ENCODE data around the gene CDKN1B. TPM values are rescaled to one million over a fixed set of nuclear protein-coding genes. Genes with fewer than 3 reads are reported as not detected.

CDKN1B gene
- total RNA-seq, 1 experiment from 2014 or later = 33.1 TPM

DNA sequence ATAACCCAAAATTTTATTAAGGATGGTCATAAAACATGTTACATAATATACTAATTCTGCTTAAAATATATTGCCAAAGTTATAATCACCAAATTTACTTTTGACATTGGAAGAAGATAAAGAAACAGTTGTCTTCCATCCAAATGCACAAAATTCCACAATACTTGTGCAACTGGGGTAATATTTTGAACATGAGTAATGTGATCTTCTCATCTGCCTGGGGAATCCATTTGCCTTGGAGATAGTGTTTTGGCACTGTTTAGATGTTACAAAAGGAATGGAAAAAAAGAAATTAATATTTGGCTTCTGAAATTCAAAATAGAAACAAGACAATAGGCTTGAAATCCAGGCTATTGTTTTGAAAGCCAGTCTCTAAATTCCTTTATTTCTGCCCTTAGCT lies 30.2 kb upstream of the CDKN1B start:
- no peaks in the 10 kb centered on the region for H3K4me1 ChIP-seq (ENCODE audit: control insufficient read depth in 1 of 2, insufficient read depth in 2 of 2, low read length in 2 of 2)
- ChIA-PET POLR2A (no interaction called here), CTCF (no interaction called here), RAD21 (ENCODE audit: low non-redundant PET in 1 of 2, low total read pairs in 2 of 2, uncharacterized antibody in 2 of 2, unreplicated experiment in 2 of 2) (no interaction called here)
- DNase-seq (ENCODE audit: low read depth, low spot score) = no peak
- no peak overlapping the region for H2AFZ ChIP-seq (ENCODE audit: low read depth, low read length, poor library complexity, severe bottlenecking)
- H3K27me3 ChIP-seq (ENCODE audit: insufficient read depth, low read length) = no peaks in the 10 kb centered on the region
- TF ChIP-seq SIN3A (IDR thresholded peaks at IDR 0.05; ENCODE audit: low read depth) = no peak
- no peak for TF ChIP-seq CEBPB (IDR thresholded peaks at IDR 0.05; ENCODE audit: low read depth)
- TF ChIP-seq, protein P1, sequence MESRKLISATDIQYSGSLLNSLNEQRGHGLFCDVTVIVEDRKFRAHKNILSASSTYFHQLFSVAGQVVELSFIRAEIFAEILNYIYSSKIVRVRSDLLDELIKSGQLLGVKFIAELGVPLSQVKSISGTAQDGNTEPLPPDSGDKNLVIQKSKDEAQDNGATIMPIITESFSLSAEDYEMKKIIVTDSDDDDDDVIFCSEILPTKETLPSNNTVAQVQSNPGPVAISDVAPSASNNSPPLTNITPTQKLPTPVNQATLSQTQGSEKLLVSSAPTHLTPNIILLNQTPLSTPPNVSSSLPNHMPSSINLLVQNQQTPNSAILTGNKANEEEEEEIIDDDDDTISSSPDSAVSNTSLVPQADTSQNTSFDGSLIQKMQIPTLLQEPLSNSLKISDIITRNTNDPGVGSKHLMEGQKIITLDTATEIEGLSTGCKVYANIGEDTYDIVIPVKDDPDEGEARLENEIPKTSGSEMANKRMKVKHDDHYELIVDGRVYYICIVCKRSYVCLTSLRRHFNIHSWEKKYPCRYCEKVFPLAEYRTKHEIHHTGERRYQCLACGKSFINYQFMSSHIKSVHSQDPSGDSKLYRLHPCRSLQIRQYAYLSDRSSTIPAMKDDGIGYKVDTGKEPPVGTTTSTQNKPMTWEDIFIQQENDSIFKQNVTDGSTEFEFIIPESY (IDR thresholded peaks at IDR 0.05; ENCODE audit: extremely low read depth, insufficient replicate concordance, low read length) = no peak
- no peak for TF ChIP-seq ZNF274 (IDR thresholded peaks at IDR 0.05; ENCODE audit: low read depth, low read length)
- TF ChIP-seq, protein P2, sequence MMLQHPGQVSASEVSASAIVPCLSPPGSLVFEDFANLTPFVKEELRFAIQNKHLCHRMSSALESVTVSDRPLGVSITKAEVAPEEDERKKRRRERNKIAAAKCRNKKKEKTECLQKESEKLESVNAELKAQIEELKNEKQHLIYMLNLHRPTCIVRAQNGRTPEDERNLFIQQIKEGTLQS (IDR thresholded peaks at IDR 0.05) = no peak
- no peak for TF ChIP-seq TCF7L2 (IDR thresholded peaks at IDR 0.05; ENCODE audit: borderline replicate concordance, extremely low read depth, insufficient read depth, insufficient read length)
- no TSS peak for BruUV-seq (replicated peaks)
- no peaks in the 10 kb centered on the region for H3K9me3 ChIP-seq (ENCODE audit: control insufficient read depth in 1 of 2, insufficient read depth in 1 of 2, low read depth in 1 of 2, low read length in 2 of 2)
- H3K9me2 ChIP-seq (ENCODE audit: insufficient read depth) = no peaks in the 10 kb centered on the region
- intact Hi-C loops (cut with micrococcal nuclease) = no loop called here
- no peaks in the 10 kb centered on the region for H3K36me3 ChIP-seq (ENCODE audit: control insufficient read depth in 1 of 2, insufficient read depth in 2 of 2, low read length in 2 of 2)
- no peak overlapping the region for H3K4me3 ChIP-seq (replicated peaks in 1 of 2; ENCODE audit: low read depth in 1 of 2, low read length in 2 of 2)
- ATAC-seq = no peak
- H3K9ac ChIP-seq (ENCODE audit: low read length) = no peak overlapping the region
- no peaks in the 10 kb centered on the region for H3K79me2 ChIP-seq (ENCODE audit: insufficient read depth, low read length)
- H3K4me2 ChIP-seq (ENCODE audit: low read length) = no peak overlapping the region
- H4K20me1 ChIP-seq (ENCODE audit: insufficient read depth) = no peaks in the 10 kb centered on the region
- no peak overlapping the region for H3K27ac ChIP-seq (ENCODE audit: low read depth, low read length)

GRCh38 chr12:12689647-12690300 lies 27.4 kb upstream of the CDKN1B start:
- CTCF ChIA-PET = no interaction called here

More at GRCh38 chr12:12689647-12690300, 27.4 kb upstream of the CDKN1B start:
- Histone ChIP-seq H4K20me1 (ENCODE audit: insufficient read depth) (no peaks in the 10 kb centered on the region), H3K9ac (ENCODE audit: low read length) (no peak overlapping the region), H3K4me1 (ENCODE audit: control insufficient read depth in 1 of 2, insufficient read depth in 2 of 2, low read length in 2 of 2) (no peaks in the 10 kb centered on the region), H3K27me3 (ENCODE audit: insufficient read depth, low read length) (no peaks in the 10 kb centered on the region), H3K4me2 (ENCODE audit: low read length) (no peak overlapping the region), H3K27ac (ENCODE audit: low read depth, low read length) (no peak overlapping the region), H3K9me3 (ENCODE audit: control insufficient read depth in 1 of 2, insufficient read depth in 1 of 2, low read depth in 1 of 2, low read length in 2 of 2) (no peaks in the 10 kb centered on the region), H3K36me3 (ENCODE audit: control insufficient read depth in 1 of 2, insufficient read depth in 2 of 2, low read length in 2 of 2) (no peaks in the 10 kb centered on the region), H3K9me2 (ENCODE audit: insufficient read depth) (no peaks in the 10 kb centered on the region), H2AFZ (ENCODE audit: low read depth, low read length, poor library complexity, severe bottlenecking) (no peak overlapping the region), H3K79me2 (ENCODE audit: insufficient read depth, low read length) (no peaks in the 10 kb centered on the region), H3K4me3 (replicated peaks in 1 of 2; ENCODE audit: low read depth in 1 of 2, low read length in 2 of 2) (no peak overlapping the region)
- ATAC-seq = no peak
- ChIA-PET POLR2A (no interaction called here), RAD21 (ENCODE audit: low non-redundant PET in 1 of 2, low total read pairs in 2 of 2, uncharacterized antibody in 2 of 2, unreplicated experiment in 2 of 2) (no interaction called here)
- TF ChIP-seq, protein P2 (IDR thresholded peaks at IDR 0.05) = no peak
- no peak for TF ChIP-seq SIN3A (IDR thresholded peaks at IDR 0.05; ENCODE audit: low read depth)
- TF ChIP-seq REST (IDR thresholded peaks at IDR 0.05; ENCODE audit: low read depth) = no peak
- no peak for TF ChIP-seq JUND (IDR thresholded peaks at IDR 0.05)
- TF ChIP-seq CTCF (IDR thresholded peaks at IDR 0.05 in 2 of 3, conservative IDR thresholded peaks at IDR 0.05 in 1 of 3; ENCODE audit: borderline replicate concordance in 1 of 3, insufficient read depth in 1 of 3, low read depth in 2 of 3, low read length in 2 of 3) = no peak
- BruUV-seq (replicated peaks) = no TSS peak
- intact Hi-C loops (cut with micrococcal nuclease) = no loop called here
- no peak for DNase-seq (ENCODE audit: low read depth, low spot score)
